NCI-H2107 treated with DMSO at 0.1 percent for 48 hours (cell line): ENCODE data around the gene CNIH2.
A peak's percentile ranks its signal among the peaks of the same experiment; 100 is the strongest.

Experiments used
- DNase-seq: peaks from one replicate; lab custom pipeline; 2025; ENCODE audit not compliant: unreplicated experiment; lab: John Stamatoyannopoulos, UW

Gene CNIH2

GRCh38 chr11:66327171-66328030, 49.4 kb downstream of the CNIH2 start:
- DNase-seq, result no peak

- DNase-seq, result no peak
Observed at GRCh38 chr11:66328031-66328301, 50.0 kb downstream of the CNIH2 start.

- DNase-seq, result peak; percentile 70
Observed at GRCh38 chr11:66328302-66329144, 50.5 kb downstream of the CNIH2 start.

- DNase-seq, result no peak
Observed at GRCh38 chr11:66329165-66329673, 51.2 kb downstream of the CNIH2 start.

- DNase-seq, result no peak
Observed at GRCh38 chr11:66330931-66331330, 53.0 kb downstream of the CNIH2 start.

GRCh38 chr11:66331542-66332370, 53.8 kb downstream of the CNIH2 start:
- no peak for DNase-seq

- no peak for DNase-seq
Observed at GRCh38 chr11:66332371-66333219, 54.6 kb downstream of the CNIH2 start.

GRCh38 chr11:66333220-66333877, 55.4 kb downstream of the CNIH2 start:
- DNase-seq, result no peak
